HG02571 (cell line): ENCODE results near the gene NEGR1.

Experiments used
- ATAC-seq: cut with Tn5 transposase; IDR thresholded peaks from one replicate; pipeline ENCODE4 v1.9.1; 2021; ENCODE audit warnings: mild to moderate bottlenecking, moderate library complexity; ENCODE audit not compliant: unreplicated experiment

Gene NEGR1

DNA sequence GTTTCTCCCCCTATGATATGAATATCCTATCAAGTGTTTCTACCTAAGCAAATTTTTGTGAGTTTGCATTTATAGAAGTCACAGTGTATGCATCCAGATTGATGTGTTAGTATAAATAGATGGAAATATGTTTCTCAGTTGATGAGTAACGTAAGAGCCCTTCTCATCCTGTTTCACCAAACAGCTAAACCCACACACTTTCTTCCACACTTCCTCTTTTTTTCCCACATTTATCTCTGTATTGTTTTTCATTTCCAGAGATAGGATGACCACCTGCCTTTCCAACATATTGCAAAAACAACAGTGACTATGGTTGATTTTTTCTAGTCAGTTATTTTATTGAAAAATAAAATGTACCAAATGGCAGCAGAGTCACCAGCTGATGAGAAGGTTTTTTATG, 490.1 kb downstream of the NEGR1 start:
- no peak for ATAC-seq

DNA sequence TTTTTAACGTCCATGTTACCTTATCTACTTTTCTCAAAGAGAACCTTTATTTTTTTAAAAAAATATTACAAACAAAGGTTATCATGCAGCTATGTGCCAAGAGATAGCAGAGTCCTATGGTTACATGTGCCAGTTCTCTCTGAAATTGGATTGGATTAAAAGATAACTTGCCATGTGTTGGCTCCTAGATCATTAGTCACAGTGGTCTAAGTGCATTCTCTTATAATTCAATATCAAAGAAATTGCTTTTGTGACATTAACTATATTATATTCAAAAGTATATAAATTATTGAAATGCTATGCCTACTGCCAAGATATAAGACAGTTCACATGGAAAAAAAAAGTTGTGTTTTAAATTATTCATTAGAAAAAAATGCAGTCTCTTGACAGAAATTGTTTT, 494.2 kb downstream of the NEGR1 start:
- no peak for ATAC-seq

- ATAC-seq = no peak
Measured at GRCh38 chr1:71787699-71788098, 494.6 kb downstream of the NEGR1 start.

- no peak for ATAC-seq
Measured at GRCh38 chr1:71786218-71786617, 496.1 kb downstream of the NEGR1 start.

GRCh38 chr1:71785450-71785849, 496.9 kb downstream of the NEGR1 start:
- no peak for ATAC-seq

DNA sequence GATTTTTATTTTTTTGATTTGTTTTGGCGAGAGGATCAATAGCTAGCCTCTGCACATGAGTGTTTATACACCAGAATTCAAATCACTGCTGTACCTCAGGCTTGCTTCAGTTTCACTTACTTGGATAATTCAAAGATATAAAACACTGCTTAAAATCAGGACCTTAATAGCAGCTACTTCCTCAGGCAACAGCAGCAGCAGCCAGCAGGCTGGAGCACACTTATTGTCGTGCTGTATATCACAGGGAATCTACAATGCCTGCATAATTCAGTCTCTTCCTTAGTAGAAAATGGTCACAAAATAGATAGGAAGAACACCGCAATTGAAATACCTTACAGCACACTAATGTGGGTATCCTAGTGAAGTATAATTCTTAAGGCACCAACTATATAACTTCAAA, 497.3 kb downstream of the NEGR1 start:
- ATAC-seq = no peak

DNA sequence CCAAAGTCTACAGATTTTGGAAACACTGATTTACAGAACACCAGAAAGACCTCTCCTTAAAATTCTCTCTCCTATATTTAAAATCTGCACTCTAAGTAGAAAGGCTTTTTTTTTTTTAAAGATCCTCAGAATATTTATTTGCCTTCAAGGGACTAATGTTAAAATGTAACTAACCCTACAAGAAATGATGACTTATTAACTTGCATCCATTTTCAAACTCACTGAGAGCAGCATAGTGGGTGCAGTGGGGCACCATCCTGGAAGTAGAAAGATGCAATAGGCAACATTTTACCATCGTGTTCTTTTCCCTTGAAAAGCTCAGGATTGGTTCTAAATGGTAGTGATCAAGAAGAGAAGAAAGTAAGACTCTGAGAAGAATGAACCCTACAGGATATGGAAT, 498.1 kb downstream of the NEGR1 start:
- ATAC-seq = no peak

- no peak for ATAC-seq
Measured at GRCh38 chr1:71783071-71783470, 499.3 kb downstream of the NEGR1 start.

DNA sequence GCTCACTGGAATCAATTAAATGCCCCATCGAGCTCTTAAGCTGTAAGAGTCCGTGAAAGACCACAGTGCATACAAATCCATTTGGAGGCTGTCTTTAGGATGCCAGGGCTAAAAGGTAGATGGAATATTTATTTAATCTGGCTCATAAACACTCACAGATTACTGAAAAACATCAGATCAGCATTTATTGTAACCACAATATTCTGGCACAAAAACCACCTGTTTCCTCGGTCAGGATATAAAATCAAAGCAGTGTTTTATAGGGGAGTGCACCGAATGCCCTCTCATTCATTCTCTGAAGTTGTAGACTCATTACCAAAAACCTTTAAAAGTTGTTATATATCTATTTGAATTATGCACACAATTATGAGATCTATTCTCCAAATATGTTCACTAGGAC, 500.9 kb downstream of the NEGR1 start:
- ATAC-seq = no peak

GRCh38 chr1:71780681-71781080, 501.7 kb downstream of the NEGR1 start:
- peak; percentile 65 for ATAC-seq

- ATAC-seq = no peak
Measured at GRCh38 chr1:71778940-71779339, 503.4 kb downstream of the NEGR1 start.

DNA sequence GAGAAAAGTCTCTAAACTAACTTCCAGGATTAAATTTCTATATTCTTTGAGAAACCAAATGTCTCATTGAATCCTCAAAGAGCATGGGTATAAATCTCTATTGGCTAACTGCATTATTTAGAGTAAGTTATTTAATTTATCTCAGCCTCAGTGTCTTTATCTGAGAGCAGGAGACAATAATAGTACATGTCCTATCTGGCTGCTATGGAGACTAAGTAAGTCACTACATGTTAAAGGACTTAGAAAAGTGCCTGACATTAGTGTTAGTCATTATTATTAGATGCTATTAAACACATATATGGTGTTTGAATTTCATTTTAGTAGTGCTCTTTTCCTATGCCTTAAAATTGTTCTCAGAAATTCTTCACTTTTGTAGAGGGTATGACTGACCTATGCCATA, 505.2 kb downstream of the NEGR1 start:
- no peak for ATAC-seq

DNA sequence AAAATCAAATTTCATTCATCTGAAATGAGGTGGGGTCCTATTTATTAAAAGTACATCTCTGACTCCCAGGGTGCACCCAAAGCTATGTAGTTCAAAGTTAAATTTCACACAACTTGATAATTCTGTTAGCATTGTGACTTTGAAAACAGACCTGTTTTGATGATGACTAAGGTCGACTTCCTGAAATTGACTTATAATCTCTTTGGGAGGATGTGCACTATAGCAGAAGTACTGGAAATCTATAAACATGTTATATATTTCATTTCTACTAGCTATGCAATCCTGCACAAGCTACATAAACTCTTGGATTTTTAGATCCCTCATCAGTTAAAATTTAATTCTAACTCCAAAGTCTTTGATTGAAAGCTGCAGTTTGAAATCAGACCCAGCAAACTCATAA, 507.6 kb downstream of the NEGR1 start:
- ATAC-seq = no peak

DNA sequence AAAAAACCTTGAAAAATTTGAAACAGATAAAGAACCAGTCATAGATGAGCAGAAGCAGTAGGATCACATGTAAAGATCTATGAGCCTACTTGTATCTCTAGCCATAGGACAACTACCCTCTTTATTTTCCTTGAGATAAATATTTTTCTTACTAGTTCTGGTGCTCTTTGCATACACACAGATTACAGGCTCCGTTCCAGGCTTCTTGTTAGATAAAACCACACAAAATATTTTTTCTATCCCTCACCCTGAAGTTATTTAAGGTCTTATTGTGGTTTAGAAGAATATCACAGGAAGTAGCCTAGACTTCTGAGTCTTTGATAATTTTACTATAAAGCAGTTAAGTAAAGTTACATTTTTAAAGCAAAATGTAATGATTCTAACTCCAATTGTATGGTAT, 512.2 kb downstream of the NEGR1 start:
- no peak for ATAC-seq

DNA sequence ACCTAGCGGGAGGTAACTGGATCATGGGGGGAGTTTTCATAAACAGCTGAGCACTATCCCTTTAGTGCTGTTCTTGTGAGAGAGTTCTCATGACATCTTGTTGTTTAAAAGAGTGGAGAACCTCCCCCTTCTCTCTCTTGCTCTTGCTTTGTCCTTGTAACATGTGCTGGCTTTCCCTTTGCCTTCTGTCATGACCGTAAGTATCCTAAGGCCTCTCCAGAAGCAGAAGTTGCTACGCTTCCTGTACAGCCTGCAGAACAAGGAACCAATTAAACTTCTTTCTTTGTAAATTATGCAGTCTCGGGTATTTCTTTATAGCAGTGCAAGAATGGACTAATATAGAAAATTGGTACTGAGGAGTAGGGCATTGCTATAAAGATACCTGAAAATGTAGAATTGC, 515.6 kb downstream of the NEGR1 start:
- ATAC-seq = no peak

GRCh38 chr1:71762514-71763255, 519.7 kb downstream of the NEGR1 start:
- ATAC-seq = no peak

GRCh38 chr1:71755441-71755840, 526.9 kb downstream of the NEGR1 start:
- no peak for ATAC-seq

DNA sequence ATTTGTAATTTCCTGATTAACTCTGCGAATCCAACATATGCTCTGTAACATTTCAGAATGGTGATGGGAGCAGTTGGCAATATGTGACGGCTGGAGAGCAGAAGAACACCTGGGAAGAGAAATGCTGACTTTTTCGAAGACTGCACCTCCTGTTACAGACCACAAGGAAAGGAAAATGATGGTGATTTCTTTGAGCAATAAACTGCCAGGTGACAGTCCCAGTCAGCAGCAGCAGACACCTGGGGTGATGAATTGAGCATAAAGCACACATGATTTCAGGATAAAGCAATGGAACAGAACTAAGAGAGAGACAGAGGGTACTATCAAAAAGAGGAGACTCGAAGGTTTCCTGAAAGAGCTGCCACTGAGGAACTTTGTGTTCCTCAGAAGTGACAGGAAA, 528.6 kb downstream of the NEGR1 start:
- no peak for ATAC-seq

- ATAC-seq = no peak
Measured at GRCh38 chr1:71745326-71745725, 537.0 kb downstream of the NEGR1 start.

GRCh38 chr1:71743862-71744261, 538.5 kb downstream of the NEGR1 start:
- ATAC-seq = no peak

DNA sequence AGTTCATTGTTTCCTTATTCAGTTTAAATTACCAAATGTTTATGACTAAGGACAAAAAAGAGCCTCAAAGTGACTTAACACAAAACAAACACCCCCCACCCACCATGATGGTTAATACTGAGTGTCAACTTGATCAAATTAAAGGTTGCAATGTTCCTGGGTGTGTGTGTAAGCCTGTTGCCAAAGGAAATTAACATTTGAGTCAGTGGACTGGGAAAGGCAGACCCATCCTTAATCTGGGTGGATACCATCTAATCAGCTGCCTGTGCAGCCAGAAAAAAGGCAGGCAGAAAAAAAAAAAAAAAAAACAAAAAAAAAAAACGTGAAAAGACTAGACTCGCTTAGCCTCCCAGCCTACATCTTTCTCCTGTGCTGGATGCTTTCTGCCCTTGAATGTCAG, 543.4 kb downstream of the NEGR1 start:
- ATAC-seq = no peak

- ATAC-seq = no peak
Measured at GRCh38 chr1:71738256-71738655, 544.1 kb downstream of the NEGR1 start.

DNA sequence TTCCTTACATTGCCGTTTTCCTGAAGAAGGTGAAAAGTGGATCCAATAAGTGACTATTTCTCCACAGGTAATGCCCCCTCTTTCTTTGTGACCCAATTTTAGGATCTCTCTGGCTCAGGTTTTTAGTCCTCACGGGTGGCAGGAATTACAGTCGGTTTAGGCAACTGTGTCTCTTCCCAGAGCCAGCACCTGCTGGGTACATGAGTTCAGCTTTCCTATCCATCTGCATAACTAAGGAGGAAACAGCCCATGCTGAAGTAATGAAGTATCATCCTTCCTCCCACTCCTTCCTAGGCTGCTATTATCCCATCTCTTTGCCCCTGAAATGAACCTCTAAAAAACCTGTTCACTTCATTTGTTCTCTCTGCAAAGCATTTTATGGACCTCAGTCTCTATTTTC, 544.6 kb downstream of the NEGR1 start:
- no peak for ATAC-seq
